GM18511 (cell line): ENCODE data around the gene UPK3BL2.
A peak's percentile ranks its signal among the peaks of the same experiment; 100 is the strongest.
"Not testable (repeated sequence)": the region's sequence is repeated elsewhere in the genome, so short reads cannot be mapped to it uniquely, and the experiment has no call there.

ENCODE experiments used
- ATAC-seq: cut with Tn5 transposase; IDR thresholded peaks from one replicate; pipeline ENCODE4 v1.9.1; 2021; ENCODE audit warnings: mild to moderate bottlenecking, moderate library complexity; ENCODE audit not compliant: unreplicated experiment

The UPK3BL2 gene

DNA sequence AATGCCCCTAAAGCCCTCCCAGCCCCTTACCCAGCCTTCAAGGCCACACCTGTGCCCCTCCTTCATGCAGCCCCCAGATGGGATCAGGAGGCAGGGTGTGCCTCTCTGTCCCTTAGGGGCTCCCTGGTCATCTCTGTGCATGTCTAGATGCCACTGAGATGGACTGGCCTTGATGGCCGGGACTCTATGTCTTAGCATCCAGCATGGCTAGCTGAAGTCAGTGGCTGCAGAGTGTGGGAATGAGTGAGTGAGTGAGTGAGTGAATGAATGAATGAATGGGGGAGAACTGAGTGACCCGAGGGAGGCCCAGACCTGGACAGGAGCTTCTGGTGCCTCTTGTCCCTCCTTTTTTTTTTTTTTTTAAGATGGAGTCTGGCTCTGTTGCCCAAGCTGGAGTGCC is 11.4 kb downstream of the UPK3BL2 start:
- ATAC-seq, result not testable (repeated sequence)

DNA sequence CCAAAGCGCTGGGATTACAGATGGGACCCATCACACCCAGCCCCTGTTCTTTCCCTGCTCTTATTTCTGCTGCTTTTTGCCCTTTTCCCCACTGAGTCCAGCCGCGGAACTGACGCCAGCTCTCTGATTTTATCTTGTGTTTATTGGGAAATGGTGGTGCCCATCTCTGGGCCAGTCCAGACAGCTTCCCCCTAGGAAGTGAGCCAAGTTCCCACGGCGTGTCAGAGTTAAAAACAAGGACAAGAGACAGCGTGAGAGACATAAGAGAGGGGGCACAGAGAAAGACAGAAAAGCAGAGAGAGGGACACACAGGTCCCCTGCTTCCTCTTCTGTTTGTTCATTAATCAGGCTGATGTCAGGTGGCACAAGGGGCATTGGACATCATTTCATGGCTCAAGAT is 11.9 kb downstream of the UPK3BL2 start:
- ATAC-seq, result not testable (repeated sequence)

- not testable (repeated sequence) for ATAC-seq
Observed at GRCh38 chr7:102527822-102528793, 15.4 kb downstream of the UPK3BL2 start.

- not testable (repeated sequence) for ATAC-seq
Observed at GRCh38 chr7:102527182-102527581, 16.3 kb downstream of the UPK3BL2 start.

DNA sequence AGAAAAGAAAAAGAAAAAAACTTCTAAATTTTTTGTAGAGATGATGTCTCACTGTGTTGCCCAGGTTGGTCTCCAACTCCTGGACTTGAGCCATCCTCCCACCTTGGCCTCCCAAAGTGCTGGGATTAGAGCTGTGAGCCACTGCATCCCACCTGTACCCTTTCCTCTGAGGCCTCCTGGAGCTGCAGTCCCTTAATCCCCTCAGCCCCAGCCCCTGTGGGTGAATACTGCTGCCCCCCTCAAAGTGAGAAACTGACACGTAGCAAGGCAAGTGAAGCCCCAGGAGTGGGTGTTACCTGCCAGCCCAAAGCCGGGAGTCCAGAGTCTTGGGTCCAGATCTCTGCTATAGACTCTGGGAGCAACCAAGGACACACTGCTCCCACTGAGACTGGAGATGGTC is 18.7 kb downstream of the UPK3BL2 start:
- not testable (repeated sequence) for ATAC-seq

- not testable (repeated sequence) for ATAC-seq
Observed at GRCh38 chr7:102520797-102521196, 22.7 kb downstream of the UPK3BL2 start.

DNA sequence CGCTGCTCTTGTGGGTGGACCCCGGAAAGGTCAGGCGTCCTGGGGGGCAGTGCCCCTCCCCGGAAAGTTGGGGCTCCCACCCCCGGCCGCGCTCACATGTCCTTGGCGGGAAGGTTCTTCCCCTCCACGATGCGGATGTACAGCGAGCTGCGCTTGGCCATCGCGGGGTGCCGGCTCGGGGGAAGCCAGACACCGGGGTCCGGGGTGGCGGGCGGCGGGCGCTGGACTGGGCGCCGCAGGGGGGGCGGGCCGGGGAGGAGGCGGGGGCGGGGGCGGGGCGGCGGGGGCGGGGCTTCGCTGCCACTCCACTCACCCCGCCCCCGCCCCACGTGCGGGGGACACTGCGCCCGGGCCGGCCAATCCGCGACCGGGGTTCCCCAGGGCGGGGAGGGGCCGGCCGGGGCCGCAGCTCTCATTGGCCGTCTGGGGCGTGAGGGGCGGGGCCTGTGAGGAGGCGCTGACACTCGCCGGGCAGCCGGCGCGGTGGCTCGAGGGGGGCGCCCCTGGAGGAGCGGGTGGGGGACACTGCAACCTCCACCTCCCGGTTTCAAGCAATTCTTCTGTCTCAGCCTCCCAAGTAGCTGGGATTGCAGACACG is 25.8 kb downstream of the UPK3BL2 start, which contains the start of gene RASA4B:
Gene RASA4B, minus strand, starts transcription at position 228 of the 598 bp plus-strand sequence. Its CDS starts 67 bp downstream, at position 161.
- ATAC-seq, result peak; percentile 68

DNA sequence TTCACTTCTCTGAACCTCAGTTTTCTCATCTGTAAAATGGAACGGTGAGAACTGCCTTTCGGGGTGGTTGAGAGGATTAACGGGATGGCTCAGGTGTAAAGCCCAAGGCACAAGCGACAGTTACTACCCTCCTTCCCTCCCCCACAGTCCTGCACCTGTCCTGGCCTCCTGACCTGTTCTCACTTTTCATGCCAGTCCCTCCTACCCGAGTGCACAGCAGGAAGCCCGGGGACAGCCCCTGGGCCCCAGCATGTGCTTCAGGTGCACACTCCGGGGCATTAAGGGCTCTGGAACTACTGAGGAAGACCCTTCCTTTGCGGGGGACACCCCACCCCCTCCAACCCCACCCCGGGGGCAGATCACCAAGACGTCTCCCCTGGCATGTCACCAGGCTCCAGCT is 26.5 kb downstream of the UPK3BL2 start:
- not testable (repeated sequence) for ATAC-seq

DNA sequence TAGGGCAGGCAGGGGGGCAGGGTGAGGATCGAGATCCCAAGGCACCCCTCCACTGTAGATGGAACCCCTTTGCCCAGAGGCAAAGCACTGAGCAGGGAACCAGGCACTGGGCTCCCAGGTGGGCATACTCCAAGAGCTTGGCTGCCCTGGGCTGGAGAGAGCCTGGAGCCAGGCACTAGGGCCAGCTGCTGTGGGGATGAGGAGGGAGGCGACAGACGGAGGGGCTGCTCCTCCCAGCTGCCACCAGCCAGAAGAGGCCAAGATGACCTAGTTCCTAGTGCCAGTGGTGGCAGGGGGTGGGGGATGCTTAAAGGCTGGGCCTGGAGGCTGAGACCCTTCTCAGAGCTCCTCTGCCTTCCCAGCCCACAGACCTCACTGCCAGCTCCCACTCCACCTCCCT is 27.6 kb downstream of the UPK3BL2 start:
- not testable (repeated sequence) for ATAC-seq

DNA sequence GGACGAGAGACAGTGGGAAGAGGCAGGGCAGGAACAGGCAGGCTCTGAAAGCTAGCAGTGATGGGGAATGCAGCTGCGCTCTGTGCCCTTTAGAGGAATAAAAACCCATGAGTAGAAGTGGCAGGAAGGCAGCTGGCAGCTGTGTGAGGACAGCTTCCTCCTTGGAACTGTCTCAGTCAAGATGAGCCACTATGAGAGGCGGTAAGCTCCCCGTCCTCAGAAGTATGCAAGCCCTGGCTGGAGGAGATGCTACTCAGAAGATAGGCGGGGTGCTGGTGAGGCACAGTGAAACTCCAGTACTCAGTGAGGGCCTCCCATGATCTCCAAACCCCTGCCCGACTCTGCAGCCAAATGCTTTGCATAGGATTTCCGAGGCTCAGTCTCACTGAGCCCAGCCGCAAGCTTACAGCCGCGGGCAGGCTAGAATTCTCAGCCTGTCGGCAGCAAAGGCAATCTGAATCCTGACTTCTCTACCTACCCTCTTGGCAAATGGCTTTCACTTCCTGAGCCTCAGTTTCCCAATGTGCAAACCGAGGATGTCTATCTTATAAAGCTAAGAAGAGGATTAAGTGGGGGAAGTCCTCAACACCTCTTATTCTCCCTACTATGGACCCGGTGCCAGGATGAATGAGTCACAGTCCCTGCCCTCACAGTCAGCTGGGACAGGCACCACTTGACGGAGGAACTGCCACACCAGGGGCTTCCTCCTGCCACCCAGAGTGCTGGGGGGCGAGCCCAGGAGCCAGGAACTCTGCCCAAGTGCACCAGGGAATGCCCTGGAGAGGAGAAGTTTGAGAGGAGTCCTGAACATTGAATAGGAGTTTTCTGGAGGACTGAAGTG is 28.4 kb downstream of the UPK3BL2 start:
- ATAC-seq, result peak; percentile 72

DNA sequence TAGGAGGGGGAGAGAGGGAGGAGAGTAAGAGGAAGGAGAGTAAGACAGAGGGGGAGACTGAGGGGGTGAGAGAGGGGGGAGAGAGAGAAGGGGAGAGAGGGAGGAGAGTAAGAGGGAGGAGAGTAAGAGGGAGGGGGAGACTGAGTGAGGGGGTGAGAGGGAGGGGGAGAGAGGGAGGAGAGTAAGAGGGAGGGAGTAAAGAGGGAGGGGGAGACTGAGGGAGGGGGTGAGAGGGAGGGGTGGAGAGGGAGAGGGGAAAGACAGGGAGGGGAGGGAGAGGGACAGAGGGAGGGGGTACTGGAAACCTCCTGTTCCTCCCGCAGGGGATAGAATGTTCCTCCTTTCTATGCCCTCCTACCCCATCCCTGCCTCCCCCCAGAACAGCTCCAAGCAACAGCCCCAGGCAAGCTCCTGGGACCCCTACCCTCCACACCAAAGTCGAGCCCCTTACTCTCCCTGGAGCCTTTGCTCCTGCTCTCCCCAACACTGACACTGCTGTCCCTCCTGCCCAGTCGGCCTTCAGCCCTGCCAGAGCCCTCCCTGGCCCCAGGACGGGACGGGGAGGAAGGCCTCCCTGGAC is 30.8 kb downstream of the UPK3BL2 start:
- ATAC-seq, result not testable (repeated sequence)

DNA sequence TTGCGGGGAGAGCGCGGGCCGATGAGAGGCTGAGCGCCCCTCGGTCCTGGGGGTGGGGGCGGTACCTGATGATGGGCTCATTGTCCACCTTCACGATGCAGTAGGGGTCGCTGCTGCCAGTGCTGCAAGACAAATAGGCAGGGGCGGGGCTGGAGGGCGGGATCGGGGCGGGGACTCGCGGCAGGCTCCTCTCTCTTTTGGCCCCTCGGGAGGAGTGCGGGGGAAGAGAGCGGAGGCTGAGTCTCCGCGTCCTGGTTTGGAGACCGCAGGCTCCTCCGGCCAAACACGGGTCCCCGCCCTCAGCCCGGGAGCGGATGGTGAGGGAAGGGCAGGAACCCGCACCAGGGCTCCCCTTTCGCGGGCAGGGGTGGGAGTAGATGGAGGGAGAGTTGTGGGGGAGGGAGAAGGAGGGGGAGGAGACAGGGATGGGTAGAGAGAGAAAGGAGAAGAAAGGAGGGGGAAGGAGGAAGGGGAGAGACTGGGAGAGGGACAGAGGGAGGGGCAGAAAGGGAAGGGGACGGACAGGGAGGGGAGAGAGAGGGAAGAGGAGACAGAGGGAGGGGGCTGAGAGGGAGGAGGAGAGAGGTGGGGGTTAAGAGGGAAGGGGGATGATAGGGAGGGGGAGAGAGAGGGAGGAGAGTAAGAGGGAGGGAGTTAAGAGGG is 31.5 kb downstream of the UPK3BL2 start:
- ATAC-seq, result peak; percentile 46

DNA sequence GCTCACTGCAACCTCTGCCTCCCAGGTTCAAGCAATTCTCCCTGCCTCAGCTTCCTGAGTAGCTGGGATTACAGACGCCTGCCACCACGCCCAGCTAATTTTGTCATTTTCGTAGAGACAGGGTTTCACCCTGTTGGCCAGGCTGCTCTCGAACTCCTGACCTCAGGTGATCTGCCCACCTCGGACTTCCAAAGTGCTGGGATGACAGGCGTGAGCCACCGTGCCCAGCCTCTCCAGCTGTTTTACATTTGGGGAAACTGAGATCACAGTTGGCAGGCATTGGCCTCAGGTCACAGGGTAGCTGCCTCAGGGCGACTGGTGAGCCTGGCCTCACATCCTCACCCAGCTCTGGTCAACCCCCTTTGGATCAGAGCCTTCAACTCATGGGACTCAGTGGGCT is 32.9 kb downstream of the UPK3BL2 start:
- ATAC-seq, result not testable (repeated sequence)

GRCh38 chr7:102507410-102508088 is 35.9 kb downstream of the UPK3BL2 start:
- not testable (repeated sequence) for ATAC-seq

DNA sequence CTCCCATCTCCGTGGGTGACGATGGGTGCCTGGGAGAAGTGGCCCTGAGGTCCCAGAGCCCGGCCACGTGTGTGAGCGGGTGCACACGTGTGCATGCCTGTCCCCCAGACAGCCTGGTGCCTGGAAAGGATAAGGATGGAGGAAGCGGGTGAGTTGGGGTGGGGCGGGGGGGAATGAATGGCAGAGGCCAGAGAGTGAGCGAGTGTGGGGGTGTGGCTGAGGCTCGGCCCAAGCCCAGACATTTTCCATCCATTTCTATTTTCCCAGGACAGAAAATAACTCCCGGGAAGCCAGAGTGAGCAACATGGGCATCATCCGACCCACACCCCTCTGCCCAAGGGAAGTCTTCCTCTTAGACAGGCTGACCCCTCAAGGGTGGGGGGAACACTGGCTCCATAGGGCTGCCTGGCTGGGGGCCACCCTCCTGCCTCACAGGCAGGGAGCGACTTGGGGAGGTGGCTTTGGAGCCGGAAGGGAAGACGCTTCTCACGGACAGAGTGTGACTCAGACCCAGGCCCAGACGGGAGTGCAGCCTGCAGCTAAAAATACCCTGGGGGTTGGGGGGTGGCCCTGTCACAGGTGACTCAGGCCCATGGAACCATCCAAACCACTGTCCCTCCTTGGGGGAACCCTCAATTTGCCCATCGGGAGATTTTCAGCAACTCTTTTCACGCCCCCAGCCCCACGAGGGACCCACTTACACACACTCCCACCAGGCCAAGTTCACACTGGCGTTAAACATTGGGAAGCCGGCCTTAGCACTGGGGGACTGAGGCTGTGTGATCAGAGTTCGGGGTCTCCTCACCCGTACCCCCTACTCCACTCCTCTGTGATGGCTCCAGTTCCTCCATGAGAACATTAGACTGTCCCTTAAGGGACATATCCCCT is 38.0 kb downstream of the UPK3BL2 start:
- not testable (repeated sequence) for ATAC-seq

DNA sequence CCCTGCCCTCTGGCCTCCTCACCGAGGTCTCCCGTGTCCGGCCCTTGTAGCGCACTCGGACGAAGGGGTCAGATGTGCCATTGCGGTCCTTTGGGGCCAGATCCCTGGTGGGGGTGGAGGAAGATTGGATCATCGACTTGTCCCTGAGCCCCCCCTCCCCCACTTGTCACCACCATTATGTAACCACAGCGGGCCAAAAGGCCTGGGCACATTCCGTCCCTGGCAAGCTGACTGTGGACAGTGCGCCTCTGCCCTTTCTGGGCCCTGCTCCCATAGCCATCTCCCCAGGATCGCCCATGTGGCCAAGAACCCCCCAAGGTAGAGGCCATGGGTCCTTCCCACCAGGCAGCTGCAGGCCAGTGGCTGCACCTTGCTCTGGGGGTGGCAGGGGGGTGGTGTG is 40.4 kb downstream of the UPK3BL2 start:
- not testable (repeated sequence) for ATAC-seq

DNA sequence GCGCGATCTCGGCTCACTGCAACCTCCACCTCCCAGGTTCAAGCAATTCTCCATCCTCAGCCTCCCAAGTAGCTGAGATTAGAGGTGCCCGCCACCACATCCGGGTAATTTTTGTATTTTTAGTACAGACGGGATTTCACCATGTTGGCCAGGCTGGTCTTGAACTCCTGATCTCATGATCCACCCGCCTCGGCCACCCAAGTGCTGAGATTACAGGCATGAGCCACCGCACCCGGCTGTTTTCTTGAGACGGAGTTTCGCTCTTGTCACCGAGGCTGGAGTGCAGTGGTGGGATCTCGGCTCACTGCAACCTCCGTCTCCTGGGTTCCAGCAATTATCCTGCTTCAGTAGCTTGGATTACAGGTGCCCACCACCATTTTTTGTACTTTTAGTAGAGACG is 45.2 kb downstream of the UPK3BL2 start:
- ATAC-seq, result not testable (repeated sequence)

GRCh38 chr7:102497308-102497707 is 46.2 kb downstream of the UPK3BL2 start:
- not testable (repeated sequence) for ATAC-seq
